Measurements from ENCODE around the gene PARD3B.

GRCh38 chr2:204808494-204808893, 263.2 kb downstream of the PARD3B start:
- no peak for TF ChIP-seq CTCF (conservative IDR thresholded peaks at IDR 0.05; ENCODE audit: low read depth, low read length)
- no peak for TF ChIP-seq EZH2 (IDR thresholded peaks at IDR 0.05; ENCODE audit: borderline replicate concordance, low read depth, low read length, poor library complexity, severe bottlenecking)

Measured in A673 (cell line).